Measurements from ENCODE around the gene KCND3. TPM values are rescaled to one million over a fixed set of nuclear protein-coding genes. Genes with fewer than 3 reads are reported as not detected.

The KCND3 gene
- total RNA-seq, 1 donor from 2014 or later, result 24.7 TPM

DNA sequence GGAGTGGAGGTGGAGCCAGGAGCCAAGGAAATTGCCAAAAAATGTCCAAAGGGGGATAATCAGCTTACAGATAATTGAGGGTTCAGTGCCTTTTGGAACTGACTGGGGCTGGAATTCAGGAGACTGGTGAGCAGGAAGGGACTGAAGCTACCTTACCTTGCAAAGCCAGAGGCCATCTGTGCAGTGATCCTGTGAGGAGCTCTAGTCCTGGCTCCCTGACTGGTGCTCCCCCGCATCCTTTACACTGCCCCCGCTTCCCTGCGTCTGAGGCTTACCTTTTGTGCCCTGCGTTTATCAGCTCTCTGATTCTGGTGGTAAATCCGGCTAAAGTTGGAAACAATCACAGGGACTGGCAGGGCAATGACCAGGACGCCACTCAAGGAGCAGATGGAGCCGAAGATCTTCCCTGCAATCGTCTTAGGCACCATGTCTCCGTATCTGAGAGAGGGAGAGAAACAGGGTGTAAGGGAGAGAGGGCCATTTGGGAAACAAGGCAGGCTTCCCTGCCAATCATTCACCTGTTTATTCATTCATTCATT lies 202.7 kb downstream of the KCND3 start:
- ATAC-seq (no peak), DNase-seq (ENCODE audit: low spot score) (no peak)

DNA sequence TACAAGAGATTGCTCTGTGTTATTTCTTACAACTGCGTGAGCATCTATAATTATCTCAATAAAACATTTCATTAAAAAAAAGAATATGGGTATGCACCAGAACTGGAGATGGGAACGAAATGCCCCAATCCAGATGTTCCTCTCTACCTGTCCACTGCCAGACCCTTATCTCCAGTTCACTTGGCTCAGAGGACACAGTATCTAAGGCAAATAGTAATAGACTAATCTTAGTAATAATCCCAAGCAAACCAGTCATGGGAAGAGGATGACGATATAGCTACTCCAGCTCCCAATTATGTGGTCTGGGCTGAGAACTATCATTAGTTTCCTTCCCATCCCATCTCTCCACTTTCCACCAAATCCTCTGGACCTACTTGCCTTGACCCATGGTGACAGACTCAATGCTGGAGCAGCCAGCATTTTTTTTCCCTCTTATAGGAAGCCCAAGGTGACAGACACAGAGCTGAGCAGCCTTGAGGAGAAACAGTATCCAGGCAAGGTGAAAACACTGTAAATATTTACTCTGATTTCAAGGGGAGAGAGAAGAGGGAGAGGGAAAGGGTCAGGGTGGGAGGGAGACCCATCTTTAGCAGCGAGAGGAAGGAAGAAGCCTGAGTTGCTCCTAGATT lies 205.1 kb downstream of the KCND3 start:
- ATAC-seq, result no peak
- no peak for DNase-seq (ENCODE audit: low spot score)

DNA sequence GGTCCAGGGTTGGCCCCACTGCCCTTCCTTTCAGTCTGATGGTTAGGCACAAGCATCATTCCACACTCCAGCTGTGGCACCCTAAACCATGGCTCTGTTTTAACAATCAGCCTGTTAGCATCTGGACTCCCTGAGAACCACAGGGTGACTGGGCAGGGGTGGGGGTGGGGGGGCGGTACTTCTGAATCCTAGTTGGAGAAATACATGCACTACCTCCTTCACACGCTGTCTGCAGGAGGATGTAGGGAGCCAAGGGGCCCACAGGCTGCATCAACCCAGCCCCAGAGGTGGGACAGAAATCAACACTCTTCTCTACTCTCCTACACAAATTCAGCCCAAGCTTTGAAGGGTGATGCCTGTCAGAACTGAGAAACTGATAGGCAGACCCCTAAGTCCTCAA lies 209.9 kb downstream of the KCND3 start:
- DNase-seq (ENCODE audit: low spot score) (no peak), ATAC-seq (no peak)

DNA sequence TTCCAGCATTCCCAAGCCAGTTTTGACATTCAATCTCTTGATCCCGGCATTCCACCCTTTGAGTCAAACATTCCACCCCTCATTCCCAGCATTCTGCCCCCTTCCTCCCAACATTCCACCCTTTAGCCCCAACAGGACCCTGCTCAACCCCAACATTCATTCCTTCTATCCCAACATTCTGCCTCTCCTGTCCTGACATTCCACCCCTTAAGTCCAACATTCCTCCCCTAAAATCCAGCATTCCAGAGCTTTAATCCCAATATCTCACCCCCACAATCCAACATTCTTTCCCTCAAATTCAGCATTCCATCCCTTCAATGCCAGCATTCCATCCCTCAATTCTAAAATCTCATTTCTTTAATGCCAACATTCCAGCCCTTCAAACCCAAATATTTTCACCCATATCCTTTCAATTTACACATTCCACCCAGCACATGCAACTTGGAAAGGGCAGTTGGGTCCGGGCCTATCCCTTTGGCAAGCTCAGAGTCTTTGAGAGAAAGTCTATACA lies 210.9 kb downstream of the KCND3 start:
- DNase-seq (ENCODE audit: low spot score) (no peak), ATAC-seq (no peak)

DNA sequence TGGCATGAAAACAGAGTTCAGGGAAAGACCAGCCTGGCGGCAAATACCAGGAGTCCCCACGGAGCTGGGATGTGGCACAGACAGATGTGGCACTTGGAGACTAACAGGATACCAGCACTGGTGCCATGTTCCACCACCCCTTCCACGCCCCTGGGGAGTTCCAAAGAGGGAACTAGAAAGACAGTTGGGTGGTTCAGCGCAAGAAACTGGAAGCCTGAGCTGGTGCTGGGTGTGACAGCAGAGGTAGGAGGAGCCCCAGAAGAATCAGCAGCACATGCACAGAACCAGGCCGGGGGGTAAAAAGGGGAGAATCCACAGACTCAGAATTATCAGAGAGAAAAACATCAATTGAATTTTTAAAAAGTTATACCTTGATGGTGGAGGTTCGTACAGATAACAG lies 211.4 kb downstream of the KCND3 start:
- ATAC-seq, result no peak
- DNase-seq (ENCODE audit: low spot score), result no peak

DNA sequence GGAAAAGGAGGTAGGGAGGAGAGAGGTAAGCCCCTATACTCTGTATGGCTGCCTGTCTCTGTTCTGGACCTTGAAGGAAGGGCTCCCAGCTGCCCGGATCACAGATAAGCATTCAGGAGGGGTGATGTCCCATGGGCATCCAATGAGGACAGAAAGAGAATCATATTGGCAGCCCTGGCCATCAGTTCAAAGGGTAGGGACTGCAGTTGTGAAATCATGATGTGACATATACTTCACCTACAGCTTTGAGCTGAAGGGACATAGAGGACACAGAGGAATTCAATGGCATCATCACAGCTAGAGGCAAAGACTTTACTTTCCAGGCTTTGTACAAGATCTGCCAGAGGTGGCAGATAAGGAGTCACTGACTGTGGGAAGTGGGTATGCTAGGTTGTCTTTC lies 212.2 kb downstream of the KCND3 start:
- DNase-seq (ENCODE audit: low spot score) (no peak), ATAC-seq (peak; percentile 56)

DNA sequence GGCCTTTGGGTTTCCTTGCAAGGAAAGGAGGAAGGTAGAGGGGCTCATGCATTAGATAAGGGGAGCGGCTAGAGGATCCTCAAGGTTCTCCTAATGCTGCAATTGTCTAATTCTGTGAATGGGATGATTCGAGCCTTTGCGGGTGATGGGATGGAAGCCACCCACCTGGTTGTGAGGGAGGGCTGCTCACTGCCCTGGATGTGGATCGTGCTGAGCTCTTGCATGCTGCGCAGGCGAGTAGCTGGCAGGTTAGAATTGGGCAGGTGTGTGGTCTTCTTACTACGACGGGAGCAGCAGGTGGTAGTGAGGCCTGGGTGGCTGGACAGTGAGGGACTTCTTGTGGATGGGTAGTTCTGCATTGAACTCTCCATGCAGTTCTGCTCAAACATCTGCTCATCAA lies 212.6 kb downstream of the KCND3 start:
- DNase-seq (ENCODE audit: low spot score) (no peak), ATAC-seq (no peak)

DNA sequence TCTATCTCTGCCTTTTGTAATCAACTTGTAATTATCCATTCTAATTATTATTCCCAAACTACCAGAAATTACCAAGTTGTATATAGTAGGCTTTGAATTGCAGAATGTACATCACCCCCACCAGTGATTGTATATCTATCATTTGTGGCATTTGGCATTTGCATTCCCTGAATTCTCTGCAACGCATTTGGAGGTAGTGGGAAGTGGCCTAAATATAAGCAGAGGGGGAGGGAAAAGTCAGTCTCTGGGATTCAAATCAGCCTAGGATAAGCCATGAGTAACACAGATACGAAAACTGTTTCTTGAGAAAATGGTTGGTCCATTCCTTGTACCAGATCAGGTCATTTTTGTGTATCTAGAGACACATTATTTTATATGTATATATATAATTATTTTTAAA lies 213.1 kb downstream of the KCND3 start:
- no peak for ATAC-seq
- DNase-seq (ENCODE audit: low spot score), result no peak

DNA sequence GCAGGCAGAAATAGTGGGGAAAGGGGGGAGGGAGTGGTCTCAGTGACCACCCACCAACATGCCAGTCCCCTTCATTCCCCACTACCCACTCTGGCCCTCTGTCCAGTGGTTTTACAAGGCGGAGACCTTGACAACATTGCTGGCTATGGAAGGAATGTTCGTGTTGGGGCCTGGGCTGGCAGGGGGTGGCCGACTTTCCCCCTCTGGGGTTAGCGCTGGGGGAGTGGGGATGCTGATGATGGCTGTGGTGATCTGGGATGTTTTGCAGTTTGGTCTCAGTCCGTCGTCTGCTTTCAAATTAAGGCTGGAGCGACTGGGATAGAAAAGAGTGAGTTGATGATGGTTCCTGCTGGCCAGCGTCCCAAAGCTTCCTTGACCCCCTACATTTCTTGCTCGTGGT lies 213.5 kb downstream of the KCND3 start:
- no peak for ATAC-seq

DNA sequence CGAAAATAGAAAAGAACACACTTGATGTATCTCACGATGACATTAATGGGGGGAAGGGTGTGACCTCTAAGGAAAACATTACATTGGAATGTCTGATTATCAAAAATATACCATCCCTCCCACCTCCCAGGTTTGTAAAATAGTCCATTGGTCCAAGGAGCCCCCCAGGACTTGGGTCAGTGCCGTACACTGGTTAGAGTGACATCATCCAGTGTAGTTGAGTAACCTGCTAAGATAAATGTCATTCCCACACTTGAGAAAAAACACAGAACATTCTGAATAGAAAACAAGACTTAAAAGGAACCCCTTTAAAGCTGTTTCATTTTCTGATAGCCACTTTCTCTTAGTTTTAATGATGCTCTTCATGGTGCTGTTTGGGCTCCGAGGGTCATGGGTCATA lies 218.6 kb downstream of the KCND3 start:
- ATAC-seq (no peak), DNase-seq (ENCODE audit: low spot score) (no peak)

More for the DNA sequence above, 213.5 kb downstream of the KCND3 start:
- DNase-seq (ENCODE audit: low spot score), result no peak

DNA sequence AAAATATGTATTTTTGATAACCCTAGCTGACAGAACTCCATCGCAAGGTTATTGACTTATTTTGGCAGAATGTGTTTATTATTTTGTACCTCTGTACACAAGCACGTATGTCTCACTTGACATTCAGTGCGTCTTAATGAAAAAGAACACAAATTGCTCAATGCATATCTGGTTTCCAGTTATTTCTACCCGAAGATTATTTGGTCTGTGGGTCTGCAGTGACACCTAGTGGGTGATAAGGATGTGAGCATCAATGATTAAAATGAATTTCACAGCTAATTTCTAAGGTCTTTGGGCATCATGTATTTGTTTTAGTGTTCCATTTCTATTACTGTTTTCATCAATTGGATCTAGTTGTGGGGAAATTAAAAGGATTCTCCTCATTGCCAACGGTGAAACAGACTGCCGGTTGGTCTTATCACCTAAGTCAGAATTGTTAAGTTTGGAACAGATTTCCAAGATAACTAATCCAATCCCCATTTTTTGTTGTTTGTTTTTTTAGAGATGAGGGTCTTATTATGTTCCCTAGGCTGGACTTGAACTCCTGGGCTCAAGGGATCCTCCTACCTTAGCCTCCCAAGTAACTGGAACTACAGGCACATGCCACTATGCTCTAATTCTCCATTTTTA lies 219.8 kb downstream of the KCND3 start:
- ATAC-seq, result peak; percentile 92
- DNase-seq (ENCODE audit: low spot score), result no peak

DNA sequence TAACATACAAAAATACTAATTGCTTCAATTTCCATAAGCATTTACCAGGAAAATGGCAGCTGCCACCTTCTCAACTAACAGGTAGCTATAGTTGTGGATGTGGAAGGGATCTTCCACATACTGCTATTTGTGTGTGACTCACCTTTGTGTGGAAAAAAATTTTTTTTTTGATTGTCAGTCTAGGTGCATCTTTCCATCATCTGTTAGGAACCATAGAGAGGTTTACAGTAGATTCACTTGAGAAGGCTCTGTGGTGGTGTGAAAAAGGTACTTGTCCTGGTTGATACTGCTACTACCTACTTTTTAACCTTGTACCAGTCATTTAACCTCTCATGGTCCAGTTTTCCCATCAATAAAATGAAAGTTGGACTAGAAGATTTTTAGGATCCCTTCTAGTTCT lies 220.8 kb downstream of the KCND3 start:
- DNase-seq (ENCODE audit: low spot score), result no peak
- peak; percentile 22 for ATAC-seq

DNA sequence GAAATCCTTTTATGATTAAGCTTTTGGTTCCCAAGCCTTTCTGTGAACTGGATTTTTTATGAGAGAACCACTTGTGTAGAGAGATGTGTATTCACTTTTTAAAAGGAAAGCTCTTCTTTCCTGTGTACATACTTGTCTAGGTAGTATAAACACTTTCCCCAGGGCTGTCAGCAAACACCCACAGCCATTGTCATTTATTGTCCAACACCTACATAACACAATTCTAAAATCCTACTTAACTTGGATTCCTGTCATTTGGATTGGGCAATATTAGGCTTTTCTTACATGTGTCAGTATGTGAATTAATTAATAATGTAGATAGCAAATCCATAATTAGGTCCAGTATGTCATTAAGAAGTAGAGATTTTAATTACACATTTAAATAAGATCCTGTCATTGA lies 221.4 kb downstream of the KCND3 start:
- DNase-seq (ENCODE audit: low spot score) (no peak), ATAC-seq (no peak)

DNA sequence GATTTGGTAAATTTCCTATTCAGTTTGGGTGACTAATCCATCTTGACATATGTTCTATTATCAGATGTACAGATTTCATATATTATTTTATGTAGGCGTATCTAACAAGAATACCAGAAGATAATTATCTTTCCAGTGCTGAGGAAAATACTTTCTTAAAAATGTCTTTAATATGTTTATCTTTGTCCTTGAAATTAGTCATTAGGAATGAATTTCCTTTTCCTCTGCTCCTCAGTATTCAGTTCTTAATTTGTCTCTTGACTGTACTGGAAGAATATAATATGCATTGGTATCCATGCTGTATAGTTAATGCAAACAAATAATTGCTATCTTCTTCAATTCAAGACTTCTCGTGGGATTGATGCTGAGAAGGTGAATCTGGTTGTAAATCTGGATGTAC lies 227.1 kb downstream of the KCND3 start:
- no peak for DNase-seq (ENCODE audit: low spot score)
- no peak for ATAC-seq

DNA sequence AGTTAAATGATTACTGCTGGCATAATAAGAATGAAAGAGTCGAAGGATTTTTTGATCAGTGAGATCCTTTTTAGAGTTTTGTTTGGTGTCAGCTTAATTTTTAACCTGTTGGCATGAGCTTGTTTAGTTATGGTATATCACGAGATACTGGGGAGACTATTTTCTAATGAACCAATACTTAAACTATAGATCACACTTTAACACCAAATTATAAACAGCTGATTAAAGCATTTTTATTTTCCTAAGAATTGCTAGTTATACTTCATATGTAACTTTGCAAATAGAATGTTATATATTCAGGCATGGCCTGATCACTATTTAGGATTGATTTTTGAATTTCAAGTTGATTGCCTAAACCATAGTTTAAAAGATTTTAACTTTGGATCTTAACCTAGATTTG lies 227.8 kb downstream of the KCND3 start:
- DNase-seq (ENCODE audit: low spot score) (no peak), ATAC-seq (no peak)

DNA sequence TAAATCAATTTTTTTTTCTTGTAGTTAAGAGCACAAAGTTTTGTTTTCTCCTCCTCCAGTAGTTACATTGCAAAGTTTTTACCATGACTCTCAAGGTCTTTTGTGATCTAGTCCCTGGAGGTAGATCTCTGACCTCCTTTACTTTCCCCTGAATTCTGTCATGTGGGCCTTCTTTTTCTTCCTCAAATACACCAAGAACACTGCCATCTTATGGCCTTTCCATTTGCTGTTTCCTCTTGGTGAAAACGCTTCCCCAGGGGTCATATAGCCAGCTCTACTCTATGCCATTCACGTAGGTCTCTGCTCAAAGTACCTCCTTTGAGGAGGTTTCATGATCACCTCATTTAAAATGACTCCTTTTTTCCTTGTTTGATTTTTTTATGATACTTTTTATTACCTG lies 231.1 kb downstream of the KCND3 start:
- ATAC-seq, result no peak
- no peak for DNase-seq (ENCODE audit: low spot score)

DNA sequence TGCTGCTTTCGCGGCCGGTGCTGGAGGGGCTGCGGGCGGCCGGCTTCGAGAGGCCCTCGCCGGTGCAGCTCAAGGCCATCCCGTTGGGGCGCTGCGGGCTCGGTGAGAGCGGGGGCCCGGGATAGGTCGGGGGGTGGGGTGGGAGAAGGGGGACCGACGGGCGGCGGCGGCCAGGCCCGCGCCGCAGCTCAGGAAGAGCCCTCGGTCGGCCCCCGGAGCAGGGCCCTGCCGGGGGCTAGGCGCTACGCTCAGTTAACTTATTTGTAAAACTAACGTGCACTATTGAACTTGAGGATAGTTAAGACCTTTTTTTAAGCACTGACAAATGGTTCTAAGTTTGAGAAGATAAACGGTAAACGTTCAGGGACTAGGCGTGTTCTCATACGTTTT lies 233.3 kb downstream of the KCND3 start:
- DNase-seq (ENCODE audit: low spot score) (no peak), ATAC-seq (peak; percentile 40)

DNA sequence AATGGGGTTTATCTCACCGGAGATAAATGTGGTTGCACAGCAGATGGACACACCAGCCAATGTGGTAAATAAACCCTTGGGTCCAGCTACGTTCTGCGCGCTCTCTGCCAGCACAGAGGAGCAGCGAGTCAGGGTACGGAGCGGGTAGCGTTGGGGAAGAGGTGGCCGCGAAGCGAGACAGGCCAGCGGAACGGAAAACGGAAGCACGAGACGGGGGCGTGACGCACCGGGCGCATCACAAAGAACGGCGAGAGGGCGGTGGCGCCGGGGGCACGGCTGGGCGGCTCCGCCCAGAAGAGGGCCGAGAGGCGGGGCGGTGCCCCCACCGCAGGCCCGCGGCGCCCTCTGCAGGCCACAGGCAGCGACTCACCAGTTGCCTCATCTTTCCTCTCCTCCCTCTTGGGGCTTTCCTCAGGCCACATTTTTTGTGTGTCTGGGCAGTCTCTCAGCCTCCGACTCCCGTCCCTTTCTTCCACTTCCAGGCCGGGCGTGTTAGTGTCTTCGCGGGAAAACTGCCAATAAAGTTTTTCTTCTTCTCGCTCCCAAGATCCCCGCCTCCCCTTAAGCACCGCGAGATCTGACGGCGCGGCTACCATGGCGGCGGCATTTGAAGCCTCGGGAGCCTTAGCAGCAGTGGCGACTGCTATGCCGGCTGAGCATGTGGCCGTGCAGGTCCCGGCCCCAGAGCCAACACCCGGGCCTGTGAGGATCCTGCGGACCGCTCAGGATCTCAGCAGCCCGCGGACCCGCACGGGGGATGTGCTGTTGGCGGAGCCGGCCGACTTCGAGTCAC lies 233.9 kb downstream of the KCND3 start, which contains the start of gene DDX20:
TSS of gene DDX20 (plus strand) at position 571 of the 793 bp plus-strand sequence. CDS start at position 595, 24 bp downstream.
- peak; percentile 98 for ATAC-seq
- peak; percentile 93 for DNase-seq (ENCODE audit: low spot score)

DNA sequence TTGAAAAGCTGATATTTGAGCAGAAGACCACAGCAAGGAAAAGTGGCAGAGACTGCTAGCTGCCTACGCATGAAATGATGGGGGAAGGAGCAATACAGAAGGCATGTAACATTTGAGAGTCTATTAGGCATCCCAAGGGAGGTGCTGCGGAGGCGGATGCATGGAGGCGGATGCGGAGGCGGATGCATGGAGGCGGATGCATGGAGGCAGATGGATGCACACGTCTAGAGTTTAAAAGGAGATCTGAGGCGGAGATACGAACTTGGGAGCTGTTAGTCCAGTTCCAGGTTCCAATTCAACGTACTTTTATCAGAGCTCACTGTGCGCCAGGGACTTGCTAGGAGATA lies 234.5 kb downstream of the KCND3 start:
- ATAC-seq (peak; percentile 24), DNase-seq (ENCODE audit: low spot score) (no peak)

DNA sequence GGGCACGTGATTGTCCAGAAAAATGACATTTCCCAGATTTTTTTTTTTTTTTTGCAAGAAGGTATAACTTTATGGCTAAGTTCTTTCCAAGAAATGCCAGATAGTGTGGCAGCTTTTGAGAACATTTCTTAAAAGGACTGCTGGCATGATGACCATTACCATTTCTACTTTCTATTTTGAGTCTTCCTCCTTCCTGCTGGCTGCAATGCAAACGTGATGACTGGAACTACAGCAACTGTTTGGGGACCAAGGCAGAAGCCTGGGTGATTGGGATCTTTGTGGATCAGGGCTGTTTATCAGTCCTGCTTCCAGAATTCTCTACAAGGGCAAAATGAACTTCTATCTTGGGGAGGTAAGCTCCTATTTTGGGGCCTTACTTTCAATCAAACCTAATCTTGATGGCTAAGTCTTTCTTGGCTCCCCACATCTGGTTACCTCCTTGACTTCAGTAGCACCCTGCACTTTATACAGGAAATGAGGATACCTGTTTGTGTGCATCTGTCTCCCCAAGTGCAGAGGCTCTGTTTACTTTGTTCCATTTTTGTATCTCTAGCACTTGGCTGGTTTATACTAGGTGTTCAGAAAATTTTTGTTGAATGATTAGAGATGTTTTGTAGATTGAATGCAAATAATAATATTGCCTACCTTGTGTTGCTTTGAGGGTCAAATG lies 237.4 kb downstream of the KCND3 start:
- no peak for DNase-seq (ENCODE audit: low spot score)
- ATAC-seq, result no peak

DNA sequence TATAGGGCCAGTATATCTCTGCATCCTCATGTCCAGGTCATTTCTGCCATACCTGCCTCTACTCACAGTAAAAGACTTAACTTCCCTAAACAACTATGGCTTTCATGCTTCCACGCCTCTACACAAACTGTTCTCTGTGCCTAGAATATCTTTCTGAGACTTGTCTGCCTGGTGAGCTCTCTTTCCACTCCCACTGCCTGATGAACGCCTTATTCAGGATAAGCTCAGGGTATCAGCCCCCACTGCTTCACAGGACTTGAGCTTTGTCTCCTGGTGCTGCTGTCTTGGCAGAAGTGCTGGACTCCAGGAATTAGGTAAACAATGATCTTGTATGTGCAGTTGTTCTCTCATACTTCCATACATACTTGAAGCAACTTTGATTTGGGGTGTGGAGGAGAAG lies 238.6 kb downstream of the KCND3 start:
- no peak for DNase-seq (ENCODE audit: low spot score)
- no peak for ATAC-seq

Measured in left lobe of liver (tissue), 2 donors.